Left cardiac atrium (tissue), 4 donors: ENCODE measurements around the gene ARL15. TPM values are rescaled to one million over a fixed set of nuclear protein-coding genes. Genes with fewer than 3 reads are reported as not detected.

ENCODE experiments used
- ATAC-seq, 2 donors: fragments of 200-7000 bp; cut with Tn5 transposase; one replicate each; pipeline ENCODE4 v1.9.1; 2020; ENCODE audit warnings: mild to moderate bottlenecking in 2 of 2, moderate library complexity in 2 of 2
- DNase-seq: peaks from one replicate; pipeline ENCODE4 v3.0.0-alpha.2; 2020
- intact Hi-C, 2 donors: fragments of 100-400 bp; cut with DNase I; formaldehyde crosslinking; loops; one replicate each; pipeline versions ENCODE4 v1.14.1 to v1.15.1; 2022 to 2023
- total RNA-seq, 2 donors: library from RNA; stranded (reverse); fragmentation: NEBNext Ultra II Directional; extraction: Animal tissue kit (Norgen Biotek cat#: 25700); gene quantifications; one replicate each; pipeline ENCODE4 v1.2.1, GENCODE V29; 2021
- donor health status: DM: no; HTN: yes; CAD: no.
- donor health status: DM: no; HTN: yes; CAD: no; lungs with severe emphysema.
- donor health status: DM: yes; HTN: yes; CAD: no.
- donor health status: Dilated cardiomyopathy.

Gene ARL15
- total RNA-seq, 2 donors from 2014 or later, result 19.0 to 22.7 TPM

GRCh38 chr5:54317511-54318260, 7.3 kb upstream of the ARL15 start:
- intact Hi-C loops, result loop anchor here in 1 of 2 donors (10.0 kb wide), 1 partner anchor 63 kb away; no protein-coding TSS in a partner anchor
- ATAC-seq (no peak), DNase-seq (no peak)

GRCh38 chr5:54315736-54316528, 5.6 kb upstream of the ARL15 start:
- no peak for ATAC-seq
- intact Hi-C loops, result loop anchor here in 1 of 2 donors (10.0 kb wide), 1 partner anchor 61 kb away; no protein-coding TSS in a partner anchor

GRCh38 chr5:54313311-54314270, 3.2 kb upstream of the ARL15 start:
- ATAC-seq (no peak), DNase-seq (no peak)
- intact Hi-C loops, result loop anchor here (5.0 to 10.0 kb wide), 2 partner anchors 59 to 104 kb away; no protein-coding TSS in a partner anchor

More at GRCh38 chr5:54315736-54316528, 5.6 kb upstream of the ARL15 start:
- no peak for DNase-seq

GRCh38 chr5:54312499-54312898, 2.1 kb upstream of the ARL15 start:
- intact Hi-C loops, result loop anchor here (5.0 to 10.0 kb wide), 2 partner anchors 58 to 105 kb away; no protein-coding TSS in a partner anchor
- ATAC-seq (no peak), DNase-seq (no peak)

DNA sequence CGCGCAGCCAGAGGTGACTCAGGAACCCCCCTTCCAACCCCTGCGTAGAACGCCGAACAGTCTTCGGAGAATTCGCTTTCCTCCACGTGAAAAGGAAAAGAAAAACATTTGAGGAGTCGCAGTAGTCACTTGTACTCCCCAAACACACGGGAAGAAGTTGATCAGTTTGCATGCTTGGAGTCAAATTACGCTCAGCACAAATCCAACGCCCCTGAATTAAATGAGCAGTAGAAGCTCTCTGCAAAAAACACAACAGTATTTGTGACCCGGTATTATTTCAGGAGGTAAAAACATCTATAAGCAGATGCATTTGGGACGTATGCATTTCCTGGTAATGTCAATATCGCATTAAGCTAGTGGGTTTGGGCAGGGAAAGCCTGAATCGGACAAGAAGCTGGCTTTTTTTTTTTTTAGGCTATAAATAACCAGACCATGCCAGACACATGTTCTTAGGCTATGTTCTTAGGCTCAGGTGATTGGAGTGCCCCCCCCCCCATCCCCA, 854 bp upstream of the ARL15 start:
- DNase-seq (no peak), ATAC-seq (peak; percentile 0 to 3)
- intact Hi-C loops, result loop anchor here (2.0 to 10.0 kb wide), 3 partner anchors 56 to 106 kb away; no protein-coding TSS in a partner anchor

GRCh38 chr5:54309691-54310432, 511 bp downstream of the ARL15 start:
- DNase-seq (peak; percentile 28), ATAC-seq (peak; percentile 32 to 59)
- intact Hi-C loops, result loop anchor here (2.0 to 10.0 kb wide), 3 partner anchors 55 to 107 kb away; no protein-coding TSS in a partner anchor

DNA sequence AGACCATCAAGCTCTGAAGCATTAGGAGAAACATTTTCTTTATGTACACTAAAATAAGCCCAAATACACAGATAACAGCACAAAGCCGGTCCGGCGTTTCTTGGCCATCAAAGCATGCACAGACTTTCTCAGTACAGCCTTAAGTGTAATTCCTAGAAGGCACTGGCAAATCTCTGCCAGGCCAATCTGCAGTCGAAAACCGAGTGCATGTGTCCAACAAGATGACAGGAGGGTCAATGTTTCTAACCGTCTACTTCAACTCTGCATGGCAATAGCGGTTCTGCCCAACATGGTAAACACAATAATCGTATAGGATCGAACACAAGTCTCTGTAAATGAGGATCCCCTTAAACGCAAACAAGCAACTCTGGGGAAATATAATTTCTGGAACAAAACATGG, 1.1 kb downstream of the ARL15 start:
- intact Hi-C loops, result no loop called here
- ATAC-seq (no peak), DNase-seq (no peak)

- DNase-seq, result no peak
- ATAC-seq, result no peak
- intact Hi-C loops, result no loop called here
These were observed 2.8 kb downstream of the ARL15 start for GRCh38 chr5:54307583-54307982.

GRCh38 chr5:54306893-54307292, 3.5 kb downstream of the ARL15 start:
- intact Hi-C loops, result no loop called here
- DNase-seq (no peak), ATAC-seq (no peak)

DNA sequence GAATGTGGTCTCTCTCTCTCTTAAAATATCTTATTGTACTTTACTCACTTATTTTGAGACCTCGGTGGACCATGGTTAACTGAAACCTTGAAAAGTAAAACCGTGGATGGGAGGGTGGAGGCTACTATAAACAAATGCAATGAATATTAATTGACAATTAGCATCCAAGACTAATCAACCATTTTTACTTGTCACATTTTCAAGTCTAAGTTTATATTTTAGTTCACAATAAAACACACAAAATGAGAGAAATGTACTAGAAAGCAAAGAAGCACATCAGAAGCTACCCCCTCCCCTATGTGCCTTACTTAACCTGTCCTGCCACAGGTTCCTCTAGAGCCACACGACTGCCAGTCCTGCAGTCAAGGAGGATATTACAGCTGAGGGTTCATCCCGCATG, 4.6 kb downstream of the ARL15 start:
- no peak for ATAC-seq
- DNase-seq, result no peak
- intact Hi-C loops, result no loop called here

DNA sequence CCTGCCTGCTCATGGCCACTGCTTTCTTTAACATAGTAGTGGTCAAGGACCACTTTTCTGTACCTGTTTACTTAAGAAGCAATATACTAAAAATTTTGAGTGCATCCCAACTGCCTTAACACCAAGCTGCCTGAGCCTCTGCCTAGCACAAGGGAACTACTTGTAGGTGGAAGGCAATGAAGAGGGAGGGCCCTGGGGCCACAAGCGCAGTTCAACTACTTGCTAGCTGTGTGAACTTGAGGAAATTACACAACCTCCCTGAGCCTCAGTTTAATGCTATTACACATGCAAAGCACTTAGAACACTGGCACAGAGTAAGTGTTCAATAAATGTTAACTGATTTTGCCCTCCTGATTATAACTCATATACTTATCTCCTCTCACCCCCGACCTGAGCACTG, 6.3 kb downstream of the ARL15 start:
- intact Hi-C loops, result no loop called here
- no peak for DNase-seq
- no peak for ATAC-seq

DNA sequence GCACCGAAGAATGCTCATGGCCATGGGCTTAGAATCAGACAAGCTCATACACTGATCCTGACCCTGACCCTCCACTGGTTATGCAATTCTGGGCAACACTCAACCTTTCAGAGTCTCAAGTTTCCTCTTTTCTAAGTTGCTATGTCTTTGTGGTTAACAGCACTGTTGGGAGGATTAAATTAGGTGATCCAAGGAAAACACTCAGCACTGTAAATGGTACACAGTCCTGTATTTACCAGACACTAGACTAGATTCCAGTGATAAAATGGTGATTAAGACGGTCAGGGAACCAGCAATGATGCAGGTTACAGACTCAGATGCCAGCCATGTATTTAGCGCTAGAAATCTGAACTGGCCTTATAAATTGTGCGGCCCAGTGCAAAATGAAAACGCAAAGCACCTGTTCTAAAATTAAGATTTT, 8.1 kb downstream of the ARL15 start:
- peak; percentile 47 to 79 for ATAC-seq

GRCh38 chr5:54301849-54302248, 8.5 kb downstream of the ARL15 start:
- intact Hi-C loops, result no loop called here
- no peak for ATAC-seq
- DNase-seq, result no peak

More for the DNA sequence above, 8.1 kb downstream of the ARL15 start:
- intact Hi-C loops, result no loop called here
- DNase-seq, result no peak

DNA sequence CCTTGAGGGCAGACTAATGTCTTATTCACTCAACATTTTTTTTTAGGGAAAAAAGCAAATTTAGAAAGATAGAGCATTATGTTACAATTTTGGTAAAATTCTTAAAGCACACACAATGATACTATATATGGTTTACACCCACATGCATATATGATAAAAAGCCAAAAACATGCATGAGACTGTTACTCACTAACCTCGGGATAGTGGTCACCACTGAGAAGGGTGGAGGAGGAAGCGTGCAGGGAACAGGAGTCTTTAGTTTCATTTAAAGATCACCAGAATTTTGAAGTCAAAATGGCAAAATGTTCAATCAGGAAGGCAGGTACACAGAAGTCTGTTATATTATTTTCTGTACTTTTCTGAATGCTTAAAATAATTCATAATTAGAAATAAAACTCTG, 9.2 kb downstream of the ARL15 start:
- DNase-seq, result no peak
- peak in 1 of 2 donors; percentile 32 for ATAC-seq
- intact Hi-C loops, result no loop called here

GRCh38 chr5:54298947-54299346, 11.4 kb downstream of the ARL15 start:
- no peak for DNase-seq
- ATAC-seq, result no peak
- intact Hi-C loops, result no loop called here

GRCh38 chr5:54296386-54296785, 14.0 kb downstream of the ARL15 start:
- DNase-seq, result no peak
- peak; percentile 49 to 53 for ATAC-seq
- intact Hi-C loops, result no loop called here

GRCh38 chr5:54295651-54296276, 14.6 kb downstream of the ARL15 start:
- DNase-seq (no peak), ATAC-seq (peak; percentile 91 to 97)
- intact Hi-C loops, result no loop called here
